Umbilical cord (tissue), 2 donors: ENCODE results near the gene TGFBR3. TPM values are rescaled to one million over a fixed set of nuclear protein-coding genes. Genes with fewer than 3 reads are reported as not detected.
A peak's percentile ranks its signal among the peaks of the same experiment; 100 is the strongest.

Experiments
- DNase-seq: peaks from one replicate; pipeline ENCODE4 v3.0.0-alpha.2; 2015; ENCODE audit warnings: low spot score
- total RNA-seq: library from RNA; depleted of rRNA; stranded (reverse); fragments of >200 nt; gene quantifications from one replicate; pipeline ENCODE4 v1.2.3, GENCODE V29; 2014; ENCODE audit warnings: low replicate concordance; ENCODE audit not compliant: insufficient read depth

The TGFBR3 gene
- total RNA-seq, 1 donor from 2014 or later: 24.1 TPM

DNA sequence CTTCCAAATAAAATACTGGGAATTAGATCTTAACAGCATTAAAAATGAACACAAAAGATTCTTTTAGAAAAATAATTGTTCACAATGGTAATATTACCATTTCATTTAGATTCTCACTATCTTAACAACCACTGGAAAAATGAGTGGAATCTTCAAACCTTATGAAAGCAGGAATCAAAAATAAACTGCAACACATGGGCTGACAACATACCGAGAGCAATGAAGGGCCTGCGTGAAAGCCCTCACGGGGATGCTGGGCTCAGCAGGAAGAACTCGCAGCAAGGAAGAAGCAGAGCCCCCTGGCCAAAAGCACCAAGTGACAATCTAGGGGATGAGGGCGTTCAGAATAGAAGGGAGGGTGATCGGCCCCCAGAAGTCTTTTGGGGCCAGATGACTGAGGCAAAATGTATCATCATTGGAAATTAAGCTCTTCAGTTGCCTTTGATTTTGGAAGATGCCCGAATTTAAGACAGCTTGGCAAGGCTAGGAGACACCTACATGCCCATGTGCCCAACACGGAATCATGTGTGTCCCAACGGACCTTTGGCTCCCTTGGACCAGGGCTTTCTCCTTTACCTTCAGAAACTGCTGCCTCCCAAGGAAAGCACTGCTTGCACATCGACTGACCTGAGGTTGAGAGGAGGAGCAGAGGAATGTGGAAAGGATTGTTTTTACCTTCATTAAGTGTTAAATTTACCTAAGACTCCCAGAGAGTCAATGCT is 103.9 kb downstream of the TGFBR3 start:
- no peak for DNase-seq

DNA sequence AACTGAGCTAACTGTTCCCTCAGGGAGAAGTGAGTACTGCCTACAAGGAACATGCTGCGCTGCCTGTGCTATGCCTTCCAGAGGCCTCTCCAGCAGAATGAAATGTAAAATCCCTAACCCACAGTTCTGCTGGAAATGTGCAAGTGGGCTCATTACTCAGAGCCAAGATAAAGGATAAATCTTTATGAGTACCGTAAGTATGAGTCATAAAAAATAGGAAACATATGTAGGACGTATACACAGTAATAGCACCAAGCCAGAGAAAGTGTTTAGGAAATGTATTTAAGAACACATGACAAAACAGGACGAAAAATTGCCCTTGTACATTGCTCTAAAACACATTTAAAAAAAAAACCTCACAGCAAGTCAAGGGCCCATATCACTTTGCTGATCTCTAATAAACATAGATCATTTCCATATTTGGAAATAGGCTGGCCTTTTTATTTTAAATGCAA is 104.6 kb downstream of the TGFBR3 start:
- DNase-seq: peak; percentile 94

DNA sequence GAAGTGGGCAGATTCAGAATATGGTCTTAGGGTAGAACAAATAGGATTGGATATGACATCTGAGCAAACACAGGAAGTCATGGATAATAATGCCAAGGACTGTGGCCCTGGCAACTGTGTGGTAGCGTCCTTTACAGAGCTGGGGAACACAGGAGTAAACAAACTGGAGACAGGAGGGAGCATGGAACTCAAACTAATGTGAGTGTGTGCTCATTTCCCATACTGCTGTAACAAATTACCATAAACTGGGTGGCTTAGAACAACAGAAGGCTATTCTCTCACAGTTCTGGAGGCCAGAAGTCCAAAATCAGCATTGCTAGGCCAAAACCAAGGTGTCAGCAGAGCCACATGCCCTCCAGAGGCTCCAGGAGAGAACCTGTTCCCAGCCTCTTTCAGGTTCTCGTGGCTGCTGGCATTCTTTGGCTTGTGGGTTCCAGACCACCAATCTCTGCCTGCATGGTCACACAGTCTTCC is 106.4 kb downstream of the TGFBR3 start:
- DNase-seq: no peak

DNA sequence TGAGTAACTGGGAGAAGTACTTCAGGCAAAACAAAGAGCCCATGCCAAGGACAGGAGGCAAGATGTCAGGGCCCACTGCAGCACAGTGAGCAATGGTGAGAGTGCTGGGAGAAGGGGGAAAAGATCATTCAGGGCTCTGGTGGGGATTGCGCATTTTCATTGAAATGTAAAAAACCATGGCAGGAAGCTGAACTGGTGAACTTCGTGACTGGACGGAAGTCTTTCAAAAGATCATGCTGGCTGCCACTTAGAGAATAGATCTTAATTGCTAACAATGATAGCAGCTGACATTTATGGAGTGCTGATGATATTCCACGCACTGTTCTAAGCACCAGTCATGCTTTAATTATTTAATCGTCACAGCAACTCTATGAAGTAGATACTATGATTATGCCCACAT is 107.0 kb downstream of the TGFBR3 start:
- no peak for DNase-seq

DNA sequence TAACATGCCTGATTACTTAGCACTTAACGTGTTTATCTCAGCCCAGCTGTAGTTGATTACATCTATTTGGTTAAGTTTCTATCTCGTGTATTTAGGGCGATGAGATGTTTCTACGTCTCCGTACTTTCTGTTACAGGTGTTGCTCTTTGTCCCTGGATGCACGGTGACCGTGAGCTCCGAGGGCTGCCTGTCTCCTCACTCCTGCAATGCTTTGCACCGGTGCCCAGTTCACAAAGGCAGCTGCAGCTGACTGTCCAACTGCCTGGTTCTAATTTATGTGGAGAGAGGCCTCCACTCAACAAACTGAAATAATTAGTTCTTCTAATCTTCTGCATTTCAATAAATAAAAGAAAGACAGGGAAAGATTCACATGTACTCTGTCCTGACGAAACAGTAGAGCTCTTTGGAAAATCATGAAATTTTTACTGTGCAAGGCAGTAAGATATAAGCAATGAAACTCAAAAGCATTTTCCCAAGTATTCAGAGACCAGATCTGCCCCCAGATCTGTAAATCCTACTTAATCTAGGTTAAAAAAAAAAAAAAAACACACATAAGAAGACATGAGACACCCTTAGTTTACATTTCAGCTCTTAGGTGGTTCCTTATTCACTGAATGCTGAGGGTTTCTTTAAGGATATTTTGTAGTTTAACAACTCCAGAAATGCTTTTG is 108.2 kb downstream of the TGFBR3 start:
- DNase-seq: no peak

DNA sequence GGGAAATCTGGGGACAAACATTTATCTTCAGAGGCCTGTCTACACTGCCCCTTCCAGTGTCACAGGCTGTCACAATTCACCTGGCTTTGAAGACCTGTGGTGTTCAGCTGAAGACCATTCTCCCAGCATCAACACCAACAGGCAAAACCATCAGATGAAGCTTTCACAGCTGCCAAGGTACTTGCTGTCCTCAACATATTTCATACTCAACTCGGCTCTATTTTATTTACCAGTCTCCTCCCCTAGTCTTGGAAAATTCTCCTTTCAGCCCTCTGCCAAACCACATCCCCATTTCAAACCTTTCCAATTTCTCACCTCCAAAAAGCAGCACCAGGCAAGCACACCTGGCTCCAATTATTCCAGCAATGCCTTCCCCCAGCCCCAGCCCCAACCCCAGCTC is 108.8 kb downstream of the TGFBR3 start:
- no peak for DNase-seq

DNA sequence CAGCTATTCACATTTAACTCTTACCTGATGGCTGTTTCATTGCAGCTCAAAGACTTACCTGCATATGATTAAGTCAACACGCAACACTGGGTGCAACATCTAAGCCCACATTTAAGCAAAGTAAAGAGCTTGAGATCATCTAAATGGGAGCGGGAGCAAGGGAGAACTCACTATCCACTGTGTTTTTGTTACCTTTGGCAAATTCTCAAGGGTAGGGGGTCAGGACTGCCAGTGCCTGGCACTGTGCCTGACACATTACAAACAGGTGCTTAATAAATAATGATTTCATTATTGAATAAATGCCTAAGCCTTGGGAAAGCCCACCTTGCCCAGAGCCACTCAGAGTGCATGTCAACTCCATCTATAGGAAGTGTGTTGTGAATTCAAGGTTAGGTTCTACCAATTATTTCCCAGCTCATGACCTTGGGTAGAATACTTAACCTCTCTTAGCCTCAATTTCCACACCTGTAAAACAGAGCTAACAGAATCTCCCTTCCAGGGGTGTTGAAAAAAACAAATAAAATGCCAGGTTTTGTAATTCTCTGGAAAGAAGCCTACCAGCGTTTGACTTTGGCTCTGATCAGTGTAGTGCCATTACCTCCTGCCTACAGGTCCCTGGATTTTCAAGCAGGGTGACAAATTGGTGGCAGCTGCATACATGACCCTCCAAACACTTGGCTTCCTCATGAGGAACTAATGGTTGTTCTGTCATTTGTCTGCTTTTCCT is 109.7 kb downstream of the TGFBR3 start:
- DNase-seq: no peak

DNA sequence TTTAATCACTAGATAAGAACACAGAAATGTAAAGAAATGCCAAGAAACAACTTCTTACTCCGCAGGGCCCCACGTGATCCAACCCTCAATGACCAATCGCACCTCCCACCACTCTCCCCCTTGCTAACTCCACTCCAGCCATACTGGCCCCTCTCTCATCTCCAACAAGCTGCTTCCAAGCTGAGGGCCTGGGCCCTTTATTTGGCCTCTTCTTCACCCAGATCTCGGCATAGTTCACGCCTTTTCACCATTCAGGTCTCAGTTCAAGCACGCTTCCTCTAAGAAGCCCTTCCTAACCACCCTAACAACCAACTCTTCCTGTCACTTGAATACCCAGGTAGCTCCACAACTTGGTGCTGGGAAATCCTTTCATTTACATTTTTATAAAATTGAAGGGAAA is 110.7 kb downstream of the TGFBR3 start:
- no peak for DNase-seq

DNA sequence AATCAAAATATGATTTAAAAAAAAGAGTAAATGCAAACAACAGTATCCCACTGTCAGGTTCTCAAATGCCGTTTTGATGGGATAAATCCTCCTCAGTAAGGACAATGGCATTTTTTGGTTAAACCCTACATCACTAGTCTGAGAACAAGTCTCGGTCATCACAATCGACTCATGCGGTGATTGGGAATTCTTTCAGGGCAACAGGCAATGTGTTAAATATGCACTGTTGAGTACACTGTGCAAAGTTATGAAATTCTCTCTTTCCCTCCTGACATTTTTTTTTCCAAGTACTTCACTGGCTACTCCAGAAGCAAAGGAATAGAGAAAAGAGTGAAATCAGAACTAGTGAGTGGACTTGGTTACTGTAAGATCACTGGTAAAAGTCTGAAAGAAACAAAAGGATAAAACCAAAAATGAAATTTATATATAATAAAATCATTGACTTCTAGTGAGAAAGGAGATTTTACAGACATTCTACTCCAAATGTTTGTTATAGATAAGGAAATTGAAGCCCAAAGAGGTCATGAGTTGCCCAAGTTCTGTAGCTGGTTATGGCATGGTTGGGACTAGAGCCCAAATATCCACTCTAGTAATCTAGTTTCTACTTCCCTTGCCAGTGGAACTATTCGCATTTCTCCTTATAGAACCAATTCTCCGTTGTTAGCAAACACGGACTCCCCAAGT is 111.3 kb downstream of the TGFBR3 start:
- DNase-seq: no peak

DNA sequence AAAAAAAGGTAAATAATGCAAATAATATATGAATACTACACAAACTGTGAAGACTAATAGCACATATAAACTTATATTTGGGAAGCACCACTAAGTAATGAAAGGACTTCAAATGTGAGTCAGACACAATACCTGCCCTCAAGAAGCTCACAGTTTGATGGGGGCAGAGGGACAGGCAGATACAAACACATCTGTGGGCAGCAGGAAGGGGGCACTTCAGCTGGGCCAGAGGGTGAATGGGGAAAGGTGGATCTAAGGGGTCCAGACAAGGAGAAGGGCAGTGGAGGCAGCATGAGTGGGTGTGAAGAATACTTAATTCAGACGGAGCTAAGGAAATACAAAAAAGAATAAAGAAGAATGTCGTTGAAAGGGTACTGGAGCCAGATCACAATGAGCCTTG is 114.2 kb downstream of the TGFBR3 start:
- DNase-seq: no peak

DNA sequence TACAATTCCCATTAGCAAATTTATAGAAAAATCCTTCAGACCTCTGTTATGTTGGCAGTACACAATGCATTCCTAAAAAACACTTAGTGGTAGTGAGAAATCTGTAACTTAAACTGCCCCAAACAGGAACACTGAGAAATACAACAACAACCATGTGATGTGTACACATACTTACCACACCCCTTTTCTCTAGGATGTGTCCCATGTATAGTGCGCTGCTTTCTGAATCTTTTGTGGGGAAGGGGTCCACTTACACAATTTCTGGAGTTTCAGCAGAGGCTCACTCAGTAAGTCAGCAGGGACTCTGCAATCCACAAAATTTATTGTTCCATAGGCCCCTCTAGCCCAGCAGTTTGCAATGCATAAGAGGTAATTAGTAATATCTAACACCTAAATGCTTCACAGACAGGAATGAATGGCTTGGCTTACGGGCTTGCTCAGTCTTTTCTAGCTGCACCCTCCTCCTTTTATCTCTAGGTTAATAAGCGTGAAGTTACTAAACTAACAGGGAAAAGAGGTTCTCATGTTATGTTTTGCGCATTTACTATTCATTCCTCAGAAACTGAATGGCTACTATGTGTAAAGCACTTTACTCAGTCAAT is 115.2 kb downstream of the TGFBR3 start:
- DNase-seq: no peak

DNA sequence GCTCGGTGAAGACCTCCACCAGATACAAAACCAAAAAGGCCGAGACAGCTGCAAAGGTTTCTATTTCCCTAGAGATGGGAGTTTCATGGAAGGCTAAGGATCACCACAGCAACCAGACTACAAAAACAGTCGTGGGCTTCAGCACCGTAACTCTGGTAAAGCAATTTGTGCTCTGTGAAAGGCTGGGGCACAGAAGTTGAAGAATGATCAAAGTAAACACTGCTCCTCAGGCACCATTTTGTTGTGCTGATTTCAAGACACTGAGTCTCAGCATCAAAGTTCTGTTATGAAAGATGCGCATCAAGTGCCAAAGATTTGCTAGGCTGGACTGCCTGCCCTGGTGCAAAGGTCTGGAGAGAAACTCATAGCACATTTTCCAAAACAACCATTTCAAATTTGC is 116.2 kb downstream of the TGFBR3 start:
- DNase-seq: no peak

DNA sequence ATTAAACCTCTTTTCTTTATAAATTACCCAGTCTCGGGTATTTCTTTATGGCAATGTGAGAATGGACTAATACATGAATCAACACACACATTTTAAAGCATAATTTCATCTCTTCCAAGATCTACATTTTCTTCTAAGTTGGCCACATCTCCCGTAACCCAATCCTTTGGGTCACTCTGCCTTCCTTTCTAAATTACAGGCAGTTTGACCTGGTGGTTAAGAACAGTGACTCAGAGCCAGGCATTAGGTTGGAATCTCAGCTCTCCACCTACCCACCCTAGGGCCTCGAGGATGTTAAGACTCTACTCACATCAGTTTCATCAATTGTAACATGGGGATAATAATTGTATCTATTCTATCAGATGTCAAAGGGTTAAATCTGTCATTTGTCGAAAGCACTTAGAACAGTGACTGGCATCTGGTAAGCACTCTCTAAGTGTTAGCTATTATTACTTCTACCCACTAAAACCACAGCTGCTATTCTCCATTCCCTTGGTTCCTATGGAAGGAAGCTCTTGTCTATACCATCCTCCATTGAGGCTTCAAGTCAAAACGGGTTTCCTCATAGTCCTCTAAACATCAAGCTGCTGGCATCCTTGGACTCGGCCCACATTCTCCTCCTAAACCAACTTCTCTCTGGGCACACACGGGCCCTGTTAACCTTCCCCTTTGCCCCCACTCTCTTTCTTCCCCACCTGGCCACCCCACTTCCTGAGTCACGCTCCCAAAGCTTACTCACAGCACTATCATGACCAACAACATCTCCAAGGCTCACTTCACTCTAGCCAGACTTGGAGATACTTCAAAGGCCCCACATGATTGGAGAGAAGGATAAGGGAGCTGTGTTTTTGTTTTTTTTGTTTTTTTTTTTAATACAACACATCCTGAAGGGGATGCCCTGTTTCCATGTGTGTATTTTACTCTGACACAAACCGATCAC is 116.9 kb downstream of the TGFBR3 start:
- DNase-seq: no peak

DNA sequence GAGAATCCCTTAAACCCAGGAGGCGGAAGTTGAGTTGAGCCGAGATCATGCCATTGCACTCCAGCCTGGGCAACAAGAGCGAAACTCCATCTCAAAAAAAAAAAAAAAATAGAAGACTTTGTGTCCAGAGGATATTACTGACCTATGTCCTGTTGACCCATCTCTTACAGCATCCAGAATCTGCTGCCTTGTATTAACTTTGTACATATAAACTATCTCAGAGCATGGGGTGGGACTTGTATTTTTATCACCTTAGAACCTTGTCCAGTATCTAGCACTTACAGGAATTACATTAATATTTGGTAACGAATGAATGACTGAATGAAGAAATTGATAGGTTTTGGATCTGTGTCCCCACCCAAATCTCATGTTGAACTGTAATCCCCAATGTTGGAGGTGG is 117.8 kb downstream of the TGFBR3 start:
- no peak for DNase-seq

DNA sequence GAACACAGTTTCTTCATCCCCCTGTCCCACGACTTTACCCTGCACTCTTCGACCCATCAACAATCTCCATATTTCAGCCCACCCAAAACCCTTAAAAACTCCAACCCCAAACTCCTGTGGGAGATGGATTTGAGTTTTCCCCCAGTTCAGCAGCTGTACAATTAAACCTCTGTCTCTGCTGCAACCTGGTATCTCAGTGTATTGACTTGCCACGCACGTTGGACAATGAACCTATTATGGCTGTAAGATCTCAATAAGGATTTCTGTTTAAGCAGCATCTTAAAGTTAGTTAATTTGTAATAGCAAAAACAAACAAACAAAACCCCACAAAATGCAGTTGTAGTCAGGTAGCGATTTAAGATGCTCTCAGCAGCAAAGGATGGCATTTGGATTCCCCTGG is 119.1 kb downstream of the TGFBR3 start:
- no peak for DNase-seq

DNA sequence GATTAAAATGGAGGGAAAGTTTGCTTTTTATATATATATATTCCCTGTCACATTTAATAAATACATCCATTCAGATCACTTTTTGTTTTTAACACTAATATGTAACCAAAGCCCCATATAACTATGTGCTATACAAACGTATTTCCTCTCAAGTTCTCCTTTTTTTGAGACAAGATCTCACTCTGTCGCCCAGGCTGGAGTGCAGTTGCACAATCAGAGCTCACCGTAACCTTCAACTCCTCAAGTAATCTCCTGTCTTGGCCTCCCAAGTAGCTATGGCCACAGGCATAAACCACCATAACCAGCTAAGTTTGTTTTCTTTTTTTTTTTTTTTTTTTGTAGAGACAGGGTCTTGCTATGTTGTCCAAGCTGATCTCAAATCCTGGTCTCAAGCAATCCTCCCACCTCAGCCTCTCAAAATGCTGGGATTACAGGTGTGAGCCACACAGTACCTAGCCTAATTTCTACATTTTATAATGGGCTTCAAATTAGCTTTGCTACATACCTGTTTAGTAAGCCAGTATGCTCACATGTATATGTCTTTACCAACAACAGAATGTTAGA is 120.0 kb downstream of the TGFBR3 start:
- no peak for DNase-seq

DNA sequence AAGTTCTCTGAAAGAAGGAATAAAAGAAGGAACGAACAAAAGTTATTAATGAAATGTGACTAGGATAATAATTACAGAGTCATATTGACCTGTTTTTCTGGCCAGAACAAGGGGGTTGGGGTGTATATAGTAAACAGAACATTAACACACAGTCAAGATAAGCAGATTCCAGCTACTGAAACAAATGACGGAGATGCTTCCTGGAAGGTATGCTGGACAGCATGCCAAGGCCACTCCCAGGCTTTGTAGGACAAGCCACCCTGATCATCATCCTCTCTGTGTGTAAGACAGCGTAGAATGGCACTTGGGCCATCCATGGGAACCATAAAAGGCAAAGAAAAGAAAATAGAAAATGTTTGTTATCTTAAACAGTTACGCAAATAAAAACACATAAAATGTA is 120.7 kb downstream of the TGFBR3 start:
- DNase-seq: no peak

DNA sequence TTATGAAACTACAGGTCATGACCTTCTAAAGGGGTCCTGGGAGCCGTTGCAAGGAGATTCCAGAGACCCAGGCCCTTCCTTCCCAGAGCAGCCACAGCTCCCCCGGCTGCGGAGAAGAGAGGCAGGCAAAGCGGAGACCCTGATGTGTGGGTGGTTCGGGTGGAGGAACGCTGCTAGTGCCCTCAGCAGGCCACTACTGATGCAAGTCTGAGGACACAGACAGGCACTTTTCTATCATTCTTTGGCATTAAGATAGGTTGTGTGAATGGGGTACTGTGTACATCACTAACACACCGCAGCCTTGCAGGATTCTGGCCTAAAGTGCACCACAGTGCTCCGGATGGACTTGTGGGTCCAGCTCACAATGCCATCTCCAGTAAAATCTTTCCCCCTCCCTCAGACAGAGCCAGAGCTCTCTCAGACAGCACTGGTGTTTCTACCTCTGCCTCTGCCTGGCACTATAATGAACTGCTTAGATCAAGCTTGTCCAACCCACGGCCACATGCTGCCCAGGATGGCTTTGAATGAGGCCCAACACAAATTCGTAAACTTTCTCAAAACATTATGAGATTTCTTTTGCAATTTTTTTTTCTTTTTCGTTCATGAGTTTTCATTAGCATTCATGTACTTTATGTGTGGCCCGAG is 121.4 kb downstream of the TGFBR3 start:
- no peak for DNase-seq

DNA sequence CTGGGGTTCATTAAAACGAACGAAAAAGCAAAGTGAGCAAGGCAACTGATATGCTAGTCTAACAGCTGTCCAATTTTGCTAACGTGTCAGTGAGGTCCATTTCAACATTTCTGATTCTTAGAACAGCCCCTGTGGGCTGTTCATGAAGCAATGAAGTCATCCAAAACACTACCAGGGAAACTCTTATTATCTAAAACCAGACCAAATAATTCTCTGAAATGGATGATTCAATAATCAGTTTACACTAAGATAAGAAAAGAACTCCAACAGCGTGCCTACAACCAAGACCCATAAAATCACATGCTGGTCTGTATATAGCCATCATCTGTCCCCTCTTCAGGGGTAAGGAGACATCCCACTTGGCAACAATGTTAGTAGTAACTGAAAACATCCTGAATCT is 122.7 kb downstream of the TGFBR3 start:
- peak; percentile 22 for DNase-seq

DNA sequence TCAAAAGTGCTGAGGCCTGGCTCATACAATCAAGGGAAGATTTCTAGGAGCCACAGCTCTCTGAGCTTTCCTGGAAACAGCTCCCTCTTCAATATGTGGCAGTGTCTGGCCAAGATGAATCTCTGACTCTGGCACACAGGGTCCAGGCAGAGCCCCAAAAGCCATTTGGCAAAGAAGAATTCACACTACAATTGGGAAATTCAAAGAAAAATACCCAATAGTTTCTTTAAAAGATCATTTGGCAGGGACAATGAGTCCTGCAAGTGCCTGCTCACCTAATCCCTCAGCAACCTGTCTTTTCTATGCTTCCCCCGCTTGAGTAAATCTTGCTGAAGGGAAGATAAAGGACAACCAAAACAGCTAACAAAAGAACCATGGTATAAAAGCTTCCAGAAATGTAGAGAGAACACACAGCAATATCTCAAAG is 124.6 kb downstream of the TGFBR3 start:
- no peak for DNase-seq
